ENCODE results near the gene ENOX2. TPM values are rescaled to one million over a fixed set of nuclear protein-coding genes. Genes with fewer than 3 reads are reported as not detected.

Gene ENOX2
- total RNA-seq, 2 experiments from 2014 or later, result 14.5 to 16.9 TPM

Other genes starting within 250 kb of the ENOX2 start
- not detected for gene ARHGAP36, start 155.1 kb upstream of the ENOX2 start, total RNA-seq